ENCODE results near the gene RASSF5.

Gene RASSF5

GRCh38 chr1:206558794-206559671, 51.7 kb downstream of the RASSF5 start:
- no peak overlapping the region for H3K27ac ChIP-seq
- in situ Hi-C loops (cut with HindIII; ENCODE audit: low pct_ligation_motif_present, low sequenced_read_pairs), result no loop called here
- DNase-seq, result no peak
- H3K27me3 ChIP-seq (replicated peaks), result no peaks in the 10 kb centered on the region
- no peaks in the 10 kb centered on the region for H3K36me3 ChIP-seq (replicated peaks)
- no peak overlapping the region for H3K4me3 ChIP-seq (ENCODE audit: low read depth, low read length)
- TF ChIP-seq CTCF (IDR thresholded peaks at IDR 0.05; ENCODE audit: low read depth, low read length, missing control alignments), result no peak

- Histone ChIP-seq H3K36me3 (replicated peaks) (no peaks in the 10 kb centered on the region), H3K27ac (no peak overlapping the region), H3K27me3 (replicated peaks) (no peaks in the 10 kb centered on the region), H3K4me3 (ENCODE audit: low read depth, low read length) (no peak overlapping the region)
- no peak for TF ChIP-seq CTCF (IDR thresholded peaks at IDR 0.05; ENCODE audit: low read depth, low read length, missing control alignments)
- DNase-seq, result no peak
- in situ Hi-C loops (cut with HindIII; ENCODE audit: low pct_ligation_motif_present, low sequenced_read_pairs), result no loop called here
Measured at GRCh38 chr1:206559672-206559995, 52.3 kb downstream of the RASSF5 start.

GRCh38 chr1:206560007-206560716, 52.8 kb downstream of the RASSF5 start:
- no peaks in the 10 kb centered on the region for H3K36me3 ChIP-seq (replicated peaks)

GRCh38 chr1:206563367-206564207, 56.3 kb downstream of the RASSF5 start:
- no peak for DNase-seq
- in situ Hi-C loops (cut with HindIII; ENCODE audit: low pct_ligation_motif_present, low sequenced_read_pairs), result no loop called here
- Histone ChIP-seq H3K4me3 (ENCODE audit: low read depth, low read length) (no peak overlapping the region), H3K27ac (no peak overlapping the region), H3K36me3 (replicated peaks) (no peaks in the 10 kb centered on the region), H3K27me3 (replicated peaks) (no peaks in the 10 kb centered on the region)
- TF ChIP-seq CTCF (IDR thresholded peaks at IDR 0.05; ENCODE audit: low read depth, low read length, missing control alignments), result no peak

More at GRCh38 chr1:206560007-206560716, 52.8 kb downstream of the RASSF5 start:
- no peak for DNase-seq
- Histone ChIP-seq H3K27me3 (replicated peaks) (no peaks in the 10 kb centered on the region), H3K27ac (no peak overlapping the region), H3K4me3 (ENCODE audit: low read depth, low read length) (no peak overlapping the region)
- TF ChIP-seq CTCF (IDR thresholded peaks at IDR 0.05; ENCODE audit: low read depth, low read length, missing control alignments), result no peak
- in situ Hi-C loops (cut with HindIII; ENCODE audit: low pct_ligation_motif_present, low sequenced_read_pairs), result no loop called here

GRCh38 chr1:206565995-206566394, 58.7 kb downstream of the RASSF5 start:
- no peak for TF ChIP-seq CTCF (IDR thresholded peaks at IDR 0.05; ENCODE audit: low read depth, low read length, missing control alignments)
- no peaks in the 10 kb centered on the region for H3K27me3 ChIP-seq (replicated peaks)
- in situ Hi-C loops (cut with HindIII; ENCODE audit: low pct_ligation_motif_present, low sequenced_read_pairs), result no loop called here
- DNase-seq, result no peak
- no peaks in the 10 kb centered on the region for H3K36me3 ChIP-seq (replicated peaks)
- no peak overlapping the region for H3K4me3 ChIP-seq (ENCODE audit: low read depth, low read length)
- no peak overlapping the region for H3K27ac ChIP-seq
